WTC11 (cell line): ENCODE measurements around the gene SNRPA. TPM values are rescaled to one million over a fixed set of nuclear protein-coding genes. Genes with fewer than 3 reads are reported as not detected.

Source experiments
- ATAC-seq: fragments of 200-7000 bp; cut with Tn5 transposase; 2 replicates; pipeline ENCODE4 v1.10.0; 2021; ENCODE audit warnings: mild to moderate bottlenecking, moderate library complexity
- CTCF ChIA-PET: fragments of 300-600 bp; sonication (Branson Sonifier 250); formaldehyde crosslinking; loops from one replicate; lab custom pipeline; 2021; ENCODE audit warnings: antibody characterized with exemption; lab: Charles Lee
- POLR2A ChIA-PET: fragments of 350-600 bp; sonication (Branson Sonifier 250); formaldehyde crosslinking; loops from one replicate; lab custom pipeline; 2021; ENCODE audit warnings: antibody characterized with exemption; lab: Charles Lee
- DNase-seq: peaks from one replicate; pipeline ENCODE4 v3.0.0; 2021; ENCODE audit warnings: low spot score
- H3K27ac Mint-ChIP-seq: 2 replicates; pipeline ENCODE4 v1.8.0; 2021; ENCODE audit warnings: mixed read lengths
- H3K27me3 Mint-ChIP-seq: 2 replicates; pipeline ENCODE4 v1.8.0; 2021; ENCODE audit warnings: low read depth, mild to moderate bottlenecking, moderate library complexity, mixed read lengths
- H3K36me3 Mint-ChIP-seq: 2 replicates; pipeline ENCODE4 v1.8.0; 2021; ENCODE audit warnings: mixed read lengths
- H3K4me1 Mint-ChIP-seq: 2 replicates; pipeline ENCODE4 v1.8.0; 2022; ENCODE audit warnings: mixed read lengths
- H3K4me3 Mint-ChIP-seq: 2 replicates; pipeline ENCODE4 v1.8.0; 2021; ENCODE audit warnings: mild to moderate bottlenecking, moderate library complexity, mixed read lengths
- H3K9me3 Mint-ChIP-seq: 2 replicates; pipeline ENCODE4 v1.8.0; 2021; ENCODE audit warnings: mixed read lengths
- ESRRA ChIP-seq: sonication (generic); formaldehyde crosslinking; IDR thresholded peaks from 2 replicates; pipeline ENCODE4 v1.8.1; 2022; ENCODE audit warnings: mild to moderate bottlenecking, missing genetic modification reagents, borderline replicate concordance
- FOXP1 ChIP-seq: sonication (generic); formaldehyde crosslinking; IDR thresholded peaks from 2 replicates; pipeline ENCODE4 v1.8.0; 2022; ENCODE audit warnings: missing genetic modification reagents, mild to moderate bottlenecking, moderate library complexity, borderline replicate concordance
- JAZF1 ChIP-seq: fragments of 250-450 bp; sonication (Bioruptor Pico); IDR thresholded peaks from 2 replicates; pipeline ENCODE4 v1.9.0; 2021; ENCODE audit warnings: moderate library complexity, mild to moderate bottlenecking, inconsistent platforms
- MXD4 ChIP-seq: fragments of 250-450 bp; sonication (Bioruptor Pico); IDR thresholded peaks from 2 replicates; pipeline ENCODE4 v1.8.0; 2021; ENCODE audit warnings: mild to moderate bottlenecking, moderate library complexity, borderline replicate concordance
- NR3C1 ChIP-seq: sonication (generic); formaldehyde crosslinking; conservative IDR thresholded peaks from 2 replicates; pipeline ENCODE4 v1.8.1; 2023; ENCODE audit warnings: low read depth, mild to moderate bottlenecking, missing genetic modification reagents
- OVOL2 ChIP-seq: fragments of 250-450 bp; sonication (Bioruptor Pico); IDR thresholded peaks from 2 replicates; pipeline ENCODE4 v1.9.0; 2021; ENCODE audit warnings: mild to moderate bottlenecking, borderline replicate concordance
- SOX15 ChIP-seq: fragments of 250-450 bp; sonication (Bioruptor Pico); IDR thresholded peaks from 2 replicates; pipeline ENCODE4 v1.9.0; 2021; ENCODE audit warnings: mild to moderate bottlenecking
- ZBTB21 ChIP-seq: sonication (generic); formaldehyde crosslinking; IDR thresholded peaks from 2 replicates; pipeline ENCODE4 v1.8.1; 2023; ENCODE audit warnings: mild to moderate bottlenecking, missing genetic modification reagents, borderline replicate concordance
- ZNF138 ChIP-seq: sonication (generic); formaldehyde crosslinking; conservative IDR thresholded peaks from 2 replicates; pipeline ENCODE4 v1.8.1; 2022; ENCODE audit warnings: mild to moderate bottlenecking, moderate library complexity, missing genetic modification reagents
- total RNA-seq: library from RNA; stranded (reverse); gene quantifications from 3 replicates; pipeline ENCODE4 v1.2.3, GENCODE V29; 2021
- TF ChIP-seq, protein P1 (sequence below): sonication (generic); formaldehyde crosslinking; IDR thresholded peaks from 2 replicates; pipeline ENCODE4 v1.8.0; 2023; ENCODE audit warnings: missing genetic modification reagents, mild to moderate bottlenecking, borderline replicate concordance
- TF ChIP-seq, protein P2 (sequence below): fragments of 250-450 bp; sonication (Bioruptor Pico); IDR thresholded peaks from 2 replicates; pipeline ENCODE4 v1.9.0; 2021; ENCODE audit warnings: mild to moderate bottlenecking
- TF ChIP-seq, protein P3 (sequence below): sonication (generic); formaldehyde crosslinking; IDR thresholded peaks from 2 replicates; pipeline ENCODE4 v1.8.1; 2023; ENCODE audit warnings: mild to moderate bottlenecking, missing genetic modification reagents
- TF ChIP-seq, protein P4 (sequence below): fragments of 250-450 bp; sonication (Bioruptor Pico); conservative IDR thresholded peaks from 2 replicates; pipeline ENCODE4 v1.9.0; 2021; ENCODE audit warnings: mild to moderate bottlenecking
- TF ChIP-seq, protein P5 (sequence below): sonication (generic); formaldehyde crosslinking; IDR thresholded peaks from 2 replicates; pipeline ENCODE4 v1.8.1; 2022; ENCODE audit warnings: low read depth, missing genetic modification reagents, borderline replicate concordance

The SNRPA gene
- total RNA-seq, 1 experiment from 2014 or later = 227 TPM

DNA sequence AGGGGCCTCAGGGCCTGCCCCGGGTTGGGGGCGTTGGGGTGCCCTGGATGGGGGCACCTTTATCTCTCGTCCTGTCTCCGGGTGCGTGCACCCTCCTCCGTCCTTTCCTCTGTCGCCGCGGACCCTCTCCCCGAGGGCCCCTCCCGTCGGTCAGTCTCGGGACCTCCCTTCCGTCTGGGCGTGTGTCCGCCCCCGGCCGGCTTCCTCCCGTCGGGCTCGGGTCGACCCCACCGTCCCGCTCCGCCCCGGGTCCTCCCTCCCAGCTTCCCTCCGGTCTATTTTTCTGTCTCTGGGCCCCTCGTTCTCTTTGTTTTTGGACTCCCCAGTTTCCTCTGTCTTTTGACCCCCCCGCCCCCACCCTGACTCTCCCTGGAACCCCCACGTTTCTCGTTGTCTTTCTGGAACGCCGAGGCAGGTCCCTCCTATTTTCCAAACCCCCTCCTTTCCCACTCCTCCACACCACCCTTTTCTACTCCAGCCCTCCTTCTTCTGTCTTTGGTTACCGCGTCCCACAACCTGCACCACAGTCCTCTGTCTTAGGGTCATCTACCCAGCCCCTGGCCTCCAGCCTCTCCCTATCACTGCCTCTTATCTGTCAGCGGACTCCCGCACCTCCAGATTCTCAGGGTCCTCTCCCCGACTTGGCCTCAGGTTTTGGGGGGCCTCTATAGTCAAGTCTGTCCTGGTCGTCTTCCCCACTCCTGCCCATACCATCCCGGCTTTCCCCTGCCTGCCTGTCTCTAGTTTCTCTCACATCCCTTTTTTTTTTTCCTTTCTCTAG, 48.7 kb downstream of the SNRPA start (continued):
- TF ChIP-seq, protein P1, sequence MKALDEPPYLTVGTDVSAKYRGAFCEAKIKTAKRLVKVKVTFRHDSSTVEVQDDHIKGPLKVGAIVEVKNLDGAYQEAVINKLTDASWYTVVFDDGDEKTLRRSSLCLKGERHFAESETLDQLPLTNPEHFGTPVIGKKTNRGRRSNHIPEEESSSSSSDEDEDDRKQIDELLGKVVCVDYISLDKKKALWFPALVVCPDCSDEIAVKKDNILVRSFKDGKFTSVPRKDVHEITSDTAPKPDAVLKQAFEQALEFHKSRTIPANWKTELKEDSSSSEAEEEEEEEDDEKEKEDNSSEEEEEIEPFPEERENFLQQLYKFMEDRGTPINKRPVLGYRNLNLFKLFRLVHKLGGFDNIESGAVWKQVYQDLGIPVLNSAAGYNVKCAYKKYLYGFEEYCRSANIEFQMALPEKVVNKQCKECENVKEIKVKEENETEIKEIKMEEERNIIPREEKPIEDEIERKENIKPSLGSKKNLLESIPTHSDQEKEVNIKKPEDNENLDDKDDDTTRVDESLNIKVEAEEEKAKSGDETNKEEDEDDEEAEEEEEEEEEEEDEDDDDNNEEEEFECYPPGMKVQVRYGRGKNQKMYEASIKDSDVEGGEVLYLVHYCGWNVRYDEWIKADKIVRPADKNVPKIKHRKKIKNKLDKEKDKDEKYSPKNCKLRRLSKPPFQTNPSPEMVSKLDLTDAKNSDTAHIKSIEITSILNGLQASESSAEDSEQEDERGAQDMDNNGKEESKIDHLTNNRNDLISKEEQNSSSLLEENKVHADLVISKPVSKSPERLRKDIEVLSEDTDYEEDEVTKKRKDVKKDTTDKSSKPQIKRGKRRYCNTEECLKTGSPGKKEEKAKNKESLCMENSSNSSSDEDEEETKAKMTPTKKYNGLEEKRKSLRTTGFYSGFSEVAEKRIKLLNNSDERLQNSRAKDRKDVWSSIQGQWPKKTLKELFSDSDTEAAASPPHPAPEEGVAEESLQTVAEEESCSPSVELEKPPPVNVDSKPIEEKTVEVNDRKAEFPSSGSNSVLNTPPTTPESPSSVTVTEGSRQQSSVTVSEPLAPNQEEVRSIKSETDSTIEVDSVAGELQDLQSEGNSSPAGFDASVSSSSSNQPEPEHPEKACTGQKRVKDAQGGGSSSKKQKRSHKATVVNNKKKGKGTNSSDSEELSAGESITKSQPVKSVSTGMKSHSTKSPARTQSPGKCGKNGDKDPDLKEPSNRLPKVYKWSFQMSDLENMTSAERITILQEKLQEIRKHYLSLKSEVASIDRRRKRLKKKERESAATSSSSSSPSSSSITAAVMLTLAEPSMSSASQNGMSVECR (CRISPR knock-in tag) = peak; percentile 31; the same call in 1 of the 2 replicates
- TF ChIP-seq, all 79 proteins: peak for 3

DNA sequence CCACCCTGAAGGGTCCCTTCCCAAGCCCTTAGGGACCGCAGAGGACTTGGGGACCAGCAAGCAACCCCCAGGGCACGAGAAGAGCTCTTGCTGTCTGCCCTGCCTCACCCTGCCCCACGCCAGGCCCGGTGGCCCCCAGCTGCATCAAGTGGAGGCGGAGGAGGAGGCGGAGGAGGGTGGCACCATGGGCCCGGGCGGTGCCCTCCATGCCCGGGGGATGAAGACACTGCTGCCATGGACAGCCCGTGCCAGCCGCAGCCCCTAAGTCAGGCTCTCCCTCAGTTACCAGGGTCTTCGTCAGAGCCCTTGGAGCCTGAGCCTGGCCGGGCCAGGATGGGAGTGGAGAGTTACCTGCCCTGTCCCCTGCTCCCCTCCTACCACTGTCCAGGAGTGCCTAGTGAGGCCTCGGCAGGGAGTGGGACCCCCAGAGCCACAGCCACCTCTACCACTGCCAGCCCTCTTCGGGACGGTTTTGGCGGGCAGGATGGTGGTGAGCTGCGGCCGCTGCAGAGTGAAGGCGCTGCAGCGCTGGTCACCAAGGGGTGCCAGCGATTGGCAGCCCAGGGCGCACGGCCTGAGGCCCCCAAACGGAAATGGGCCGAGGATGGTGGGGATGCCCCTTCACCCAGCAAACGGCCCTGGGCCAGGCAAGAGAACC, 49.5 kb downstream of the SNRPA start:
- H3K27ac Mint-ChIP-seq = peak overlapping the region; percentile 87
- ChIA-PET POLR2A (interaction anchor here (0.9 kb wide), 1 partner anchor 84 kb away, joined by 18 read pairs; the partner anchor contains the start of genes COQ8B and ITPKC), CTCF (interaction anchor here (0.6 kb wide), 1 partner anchor 66 kb away, joined by 4 read pairs; no protein-coding TSS in a partner anchor)

DNA sequence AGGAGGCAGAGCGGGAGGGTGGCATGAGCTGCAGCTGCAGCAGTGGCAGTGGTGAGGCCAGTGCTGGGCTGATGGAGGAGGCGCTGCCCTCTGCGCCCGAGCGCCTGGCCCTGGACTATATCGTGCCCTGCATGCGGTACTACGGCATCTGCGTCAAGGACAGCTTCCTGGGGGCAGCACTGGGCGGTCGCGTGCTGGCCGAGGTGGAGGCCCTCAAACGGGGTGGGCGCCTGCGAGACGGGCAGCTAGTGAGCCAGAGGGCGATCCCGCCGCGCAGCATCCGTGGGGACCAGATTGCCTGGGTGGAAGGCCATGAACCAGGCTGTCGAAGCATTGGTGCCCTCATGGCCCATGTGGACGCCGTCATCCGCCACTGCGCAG, 50.0 kb downstream of the SNRPA start:
- Mint-ChIP-seq H3K27me3 (no peaks in the 10 kb centered on the region), H3K9me3 (no peaks in the 10 kb centered on the region), H3K36me3 (peaks cover 9% of the 10 kb centered on the region), H3K27ac (no peak overlapping the region), H3K4me3 (peak overlapping the region; percentile 84), H3K4me1 (peaks cover 61% of the 10 kb centered on the region)
- ATAC-seq (no peak), DNase-seq (no peak)
- POLR2A ChIA-PET = interaction anchor here (0.6 to 0.9 kb wide), 2 partner anchors 84 to 180 kb away, joined by 4 to 18 read pairs; partner anchors contain the start of genes COQ8B and ITPKC
- TF ChIP-seq JAZF1 = no peak
- peak; percentile 35; the same call in 1 of the 2 replicates for TF ChIP-seq FOXP1
- TF ChIP-seq, all 79 proteins: peak for 1
- CTCF ChIA-PET = no interaction called here

More for the DNA sequence above, 49.5 kb downstream of the SNRPA start:
- no peaks in the 10 kb centered on the region for H3K9me3 Mint-ChIP-seq
- TF ChIP-seq SOX15 (CRISPR knock-in tag) (no peak), ESRRA (CRISPR knock-in tag) (0 out of 2 replicates have a peak, but pooled peaks have one; percentile 26)
- TF ChIP-seq, all 79 proteins: peak for 1
- DNase-seq = no peak
- Mint-ChIP-seq H3K27me3 (no peaks in the 10 kb centered on the region), H3K36me3 (peaks cover 9% of the 10 kb centered on the region), H3K4me1 (peaks cover 56% of the 10 kb centered on the region), H3K4me3 (peak overlapping the region; percentile 84)
- no peak for ATAC-seq

DNA sequence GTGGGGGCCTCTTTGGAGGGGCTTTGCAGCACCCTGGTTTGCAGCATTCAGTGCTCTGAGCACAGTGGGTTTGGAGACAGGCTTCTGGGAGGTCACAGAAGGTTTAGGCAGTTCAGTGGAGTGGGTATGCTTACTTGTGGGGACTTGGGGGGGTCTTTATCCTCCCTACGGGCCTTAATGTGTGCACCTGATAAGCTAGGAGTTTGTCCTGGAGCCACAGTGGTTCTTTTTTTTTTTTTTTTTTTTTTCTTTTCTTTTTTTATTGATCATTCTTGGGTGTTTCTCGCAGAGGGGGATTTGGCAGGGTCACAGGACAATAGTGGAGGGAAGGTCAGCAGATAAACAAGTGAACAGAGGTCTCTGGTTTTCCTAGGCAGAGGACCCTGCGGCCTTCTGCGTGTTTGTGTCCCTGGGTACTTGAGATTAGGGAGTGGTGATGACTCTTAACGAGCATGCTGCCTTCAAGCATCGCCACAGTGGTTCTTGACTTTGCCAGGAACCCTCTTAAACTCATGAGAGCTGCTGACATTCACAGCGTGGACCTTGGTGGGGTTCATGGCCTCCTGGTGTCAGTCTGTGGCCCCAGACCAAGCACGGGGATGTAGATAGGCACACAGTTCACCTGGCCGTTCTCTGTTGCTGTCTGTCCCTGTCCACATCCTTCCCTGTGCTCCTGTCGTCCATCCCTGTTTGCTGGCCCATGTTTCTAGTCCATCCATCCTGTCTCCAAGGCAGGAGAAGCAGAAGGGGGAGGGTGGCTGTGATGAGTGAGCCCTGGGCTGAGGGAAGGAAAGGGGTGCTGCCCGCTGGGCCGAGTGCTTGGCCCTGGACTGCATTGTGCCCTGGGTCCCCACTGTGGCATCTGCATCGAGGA, 50.7 kb downstream of the SNRPA start:
- H3K4me3 Mint-ChIP-seq = peak overlapping the region; percentile 56
- no peaks in the 10 kb centered on the region for H3K27me3 Mint-ChIP-seq
- DNase-seq = no peak
- peak overlapping the region; percentile 85 for H3K27ac Mint-ChIP-seq
- ChIA-PET CTCF (interaction anchor here (0.9 kb wide), 1 partner anchor 138 kb away, joined by 3 read pairs; no protein-coding TSS in a partner anchor), POLR2A (interaction anchor here (0.6 to 0.9 kb wide), 2 partner anchors 85 to 179 kb away, joined by 4 to 18 read pairs; partner anchors contain the start of genes COQ8B and ITPKC)
- H3K9me3 Mint-ChIP-seq = no peaks in the 10 kb centered on the region
- no peak for ATAC-seq
- H3K36me3 Mint-ChIP-seq = peaks cover 9% of the 10 kb centered on the region
- H3K4me1 Mint-ChIP-seq = peaks cover 68% of the 10 kb centered on the region
- no peak for TF ChIP-seq OVOL2 (CRISPR knock-in tag)
- TF ChIP-seq NR3C1 = no peak
- TF ChIP-seq, protein P2, sequence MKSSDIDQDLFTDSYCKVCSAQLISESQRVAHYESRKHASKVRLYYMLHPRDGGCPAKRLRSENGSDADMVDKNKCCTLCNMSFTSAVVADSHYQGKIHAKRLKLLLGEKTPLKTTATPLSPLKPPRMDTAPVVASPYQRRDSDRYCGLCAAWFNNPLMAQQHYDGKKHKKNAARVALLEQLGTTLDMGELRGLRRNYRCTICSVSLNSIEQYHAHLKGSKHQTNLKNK = no peak
- TF ChIP-seq MXD4 = no peak
- TF ChIP-seq, protein P3, sequence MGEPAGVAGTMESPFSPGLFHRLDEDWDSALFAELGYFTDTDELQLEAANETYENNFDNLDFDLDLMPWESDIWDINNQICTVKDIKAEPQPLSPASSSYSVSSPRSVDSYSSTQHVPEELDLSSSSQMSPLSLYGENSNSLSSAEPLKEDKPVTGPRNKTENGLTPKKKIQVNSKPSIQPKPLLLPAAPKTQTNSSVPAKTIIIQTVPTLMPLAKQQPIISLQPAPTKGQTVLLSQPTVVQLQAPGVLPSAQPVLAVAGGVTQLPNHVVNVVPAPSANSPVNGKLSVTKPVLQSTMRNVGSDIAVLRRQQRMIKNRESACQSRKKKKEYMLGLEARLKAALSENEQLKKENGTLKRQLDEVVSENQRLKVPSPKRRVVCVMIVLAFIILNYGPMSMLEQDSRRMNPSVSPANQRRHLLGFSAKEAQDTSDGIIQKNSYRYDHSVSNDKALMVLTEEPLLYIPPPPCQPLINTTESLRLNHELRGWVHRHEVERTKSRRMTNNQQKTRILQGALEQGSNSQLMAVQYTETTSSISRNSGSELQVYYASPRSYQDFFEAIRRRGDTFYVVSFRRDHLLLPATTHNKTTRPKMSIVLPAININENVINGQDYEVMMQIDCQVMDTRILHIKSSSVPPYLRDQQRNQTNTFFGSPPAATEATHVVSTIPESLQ = no peak
- TF ChIP-seq ESRRA (CRISPR knock-in tag) = no peak
- TF ChIP-seq ZNF138 (CRISPR knock-in tag) = no peak
- TF ChIP-seq, protein P4, sequence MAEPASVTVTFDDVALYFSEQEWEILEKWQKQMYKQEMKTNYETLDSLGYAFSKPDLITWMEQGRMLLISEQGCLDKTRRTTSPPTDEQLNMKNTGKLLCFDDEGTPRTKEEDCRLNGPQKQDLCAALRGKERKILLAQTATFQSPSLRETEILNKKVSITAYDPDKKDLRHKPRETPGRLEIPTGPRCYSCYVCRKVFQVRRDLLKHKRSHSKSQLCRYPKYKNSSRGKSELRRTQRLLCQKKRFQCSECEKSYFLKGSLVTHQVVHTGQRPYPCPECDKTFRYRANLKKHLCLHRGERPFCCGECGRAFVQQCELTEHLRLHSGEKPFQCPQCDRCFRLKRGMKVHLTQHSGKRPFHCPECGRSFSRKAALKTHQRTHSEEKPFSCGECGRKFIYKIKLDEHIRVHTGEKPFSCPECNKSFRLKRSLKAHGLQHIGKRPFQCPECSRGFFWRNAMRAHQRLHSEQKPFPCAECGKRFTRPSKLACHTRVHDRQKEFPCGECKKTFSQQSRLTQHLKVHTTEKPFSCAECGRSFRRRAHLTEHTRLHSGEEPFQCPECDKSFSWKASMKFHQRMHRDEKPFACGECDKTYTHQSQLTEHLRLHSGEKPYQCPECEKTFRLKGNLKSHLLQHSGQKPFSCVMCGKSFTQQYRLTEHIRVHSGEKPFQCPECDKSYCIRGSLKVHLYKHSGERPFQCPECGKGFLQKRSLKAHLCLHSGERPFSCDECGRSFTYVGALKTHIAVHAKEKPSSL = no peak
- TF ChIP-seq ZBTB21 (CRISPR knock-in tag) = no peak
- TF ChIP-seq, protein P5, sequence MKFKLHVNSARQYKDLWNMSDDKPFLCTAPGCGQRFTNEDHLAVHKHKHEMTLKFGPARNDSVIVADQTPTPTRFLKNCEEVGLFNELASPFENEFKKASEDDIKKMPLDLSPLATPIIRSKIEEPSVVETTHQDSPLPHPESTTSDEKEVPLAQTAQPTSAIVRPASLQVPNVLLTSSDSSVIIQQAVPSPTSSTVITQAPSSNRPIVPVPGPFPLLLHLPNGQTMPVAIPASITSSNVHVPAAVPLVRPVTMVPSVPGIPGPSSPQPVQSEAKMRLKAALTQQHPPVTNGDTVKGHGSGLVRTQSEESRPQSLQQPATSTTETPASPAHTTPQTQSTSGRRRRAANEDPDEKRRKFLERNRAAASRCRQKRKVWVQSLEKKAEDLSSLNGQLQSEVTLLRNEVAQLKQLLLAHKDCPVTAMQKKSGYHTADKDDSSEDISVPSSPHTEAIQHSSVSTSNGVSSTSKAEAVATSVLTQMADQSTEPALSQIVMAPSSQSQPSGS (CRISPR knock-in tag) = no peak
